Measurements from ENCODE around the gene CDK18. TPM values are rescaled to one million over a fixed set of nuclear protein-coding genes. Genes with fewer than 3 reads are reported as not detected.

Gene CDK18
- total RNA-seq, 1 donor from 2014 or later: 179 TPM

DNA sequence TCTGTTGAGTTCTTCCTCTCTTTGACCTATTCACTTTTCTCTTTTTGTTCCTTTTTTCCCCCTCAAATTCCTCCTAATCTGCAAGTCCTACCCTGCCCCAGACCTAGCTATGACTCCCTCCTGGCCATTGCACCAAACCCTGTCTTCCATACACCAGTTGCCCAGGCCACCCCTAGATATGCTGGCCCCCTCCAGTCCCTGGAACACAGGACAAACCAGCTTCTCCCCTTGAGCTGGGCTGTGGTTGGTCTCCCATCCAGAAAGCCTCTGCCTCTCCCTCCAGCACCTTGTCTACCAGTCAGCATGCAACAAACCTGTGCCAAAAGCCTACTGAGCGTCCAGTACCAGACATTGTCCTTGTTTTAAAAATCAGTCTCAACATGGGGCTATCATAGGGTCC lies 68.0 kb downstream of the CDK18 start:
- H3K4me1 ChIP-seq: peaks cover 8% of the 10 kb centered on the region
- DNase-seq: no peak
- H3K9me3 ChIP-seq (replicated peaks): no peaks in the 10 kb centered on the region
- TF ChIP-seq, protein P1, sequence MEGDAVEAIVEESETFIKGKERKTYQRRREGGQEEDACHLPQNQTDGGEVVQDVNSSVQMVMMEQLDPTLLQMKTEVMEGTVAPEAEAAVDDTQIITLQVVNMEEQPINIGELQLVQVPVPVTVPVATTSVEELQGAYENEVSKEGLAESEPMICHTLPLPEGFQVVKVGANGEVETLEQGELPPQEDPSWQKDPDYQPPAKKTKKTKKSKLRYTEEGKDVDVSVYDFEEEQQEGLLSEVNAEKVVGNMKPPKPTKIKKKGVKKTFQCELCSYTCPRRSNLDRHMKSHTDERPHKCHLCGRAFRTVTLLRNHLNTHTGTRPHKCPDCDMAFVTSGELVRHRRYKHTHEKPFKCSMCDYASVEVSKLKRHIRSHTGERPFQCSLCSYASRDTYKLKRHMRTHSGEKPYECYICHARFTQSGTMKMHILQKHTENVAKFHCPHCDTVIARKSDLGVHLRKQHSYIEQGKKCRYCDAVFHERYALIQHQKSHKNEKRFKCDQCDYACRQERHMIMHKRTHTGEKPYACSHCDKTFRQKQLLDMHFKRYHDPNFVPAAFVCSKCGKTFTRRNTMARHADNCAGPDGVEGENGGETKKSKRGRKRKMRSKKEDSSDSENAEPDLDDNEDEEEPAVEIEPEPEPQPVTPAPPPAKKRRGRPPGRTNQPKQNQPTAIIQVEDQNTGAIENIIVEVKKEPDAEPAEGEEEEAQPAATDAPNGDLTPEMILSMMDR (IDR thresholded peaks at IDR 0.05; ENCODE audit: borderline replicate concordance): no peak
- intact Hi-C loops (cut with micrococcal nuclease): no loop called here
- peaks cover 44% of the 10 kb centered on the region for H3K27me3 ChIP-seq (ENCODE audit: low read depth)
- no peaks in the 10 kb centered on the region for H3K36me3 ChIP-seq
- H3K27ac ChIP-seq (replicated peaks): no peak overlapping the region
- no peak overlapping the region for H3K4me3 ChIP-seq

DNA sequence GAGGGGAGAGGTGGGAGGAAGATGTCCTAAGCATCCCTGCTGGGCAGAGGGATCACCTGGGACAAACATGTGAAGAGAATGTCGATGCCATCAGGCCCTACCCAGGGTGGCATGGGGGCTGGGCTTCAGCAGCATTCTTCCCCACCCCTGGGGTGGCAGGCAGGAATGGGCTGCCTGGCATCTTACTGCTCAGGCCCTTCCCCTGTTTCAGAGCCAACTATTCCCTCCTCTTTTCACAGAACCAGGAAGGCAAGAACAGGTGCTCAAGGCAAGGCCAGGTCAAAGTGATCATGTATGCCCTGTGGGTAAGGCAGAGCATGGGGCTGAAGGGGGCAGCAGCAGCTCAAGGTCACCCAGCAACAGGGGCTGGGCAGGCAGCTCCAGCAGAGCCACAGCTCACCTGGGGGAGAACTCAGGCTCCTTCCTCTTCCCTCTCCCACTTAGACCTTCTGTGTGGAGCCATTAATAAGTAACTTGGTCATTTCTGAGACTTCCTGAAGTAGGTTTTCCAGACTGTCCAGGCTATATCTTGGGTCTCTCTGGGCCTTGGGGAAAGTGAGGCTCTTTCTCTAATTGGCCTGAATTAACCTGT lies 70.9 kb downstream of the CDK18 start:
- no peak overlapping the region for H3K4me3 ChIP-seq
- TF ChIP-seq, protein P1 (IDR thresholded peaks at IDR 0.05; ENCODE audit: borderline replicate concordance): no peak
- no peaks in the 10 kb centered on the region for H3K9me3 ChIP-seq (replicated peaks)
- intact Hi-C loops (cut with micrococcal nuclease): no loop called here
- no peaks in the 10 kb centered on the region for H3K4me1 ChIP-seq
- peaks cover 42% of the 10 kb centered on the region for H3K27me3 ChIP-seq (ENCODE audit: low read depth)
- H3K27ac ChIP-seq (replicated peaks): no peak overlapping the region
- H3K36me3 ChIP-seq: no peaks in the 10 kb centered on the region
- no peak for DNase-seq

DNA sequence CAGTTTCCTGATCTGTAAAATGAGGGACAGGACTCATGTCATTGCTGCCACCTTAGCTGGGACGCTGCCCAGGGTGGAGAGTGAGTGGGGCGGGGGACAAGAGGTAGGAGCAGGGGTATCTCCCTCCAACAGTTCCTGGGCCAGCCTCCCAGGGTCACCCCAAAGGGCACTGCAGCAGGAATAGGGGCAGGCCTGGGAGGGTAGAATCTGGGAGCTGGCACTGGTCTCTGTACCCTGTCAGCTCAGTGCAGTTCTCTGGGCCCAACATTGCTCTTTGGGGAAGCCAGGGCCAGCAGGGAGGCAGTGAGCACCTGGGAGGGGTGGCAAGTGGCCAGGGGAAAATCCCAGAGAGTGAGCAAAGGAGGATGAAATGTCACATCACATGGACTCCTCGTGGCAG lies 71.5 kb downstream of the CDK18 start:
- Histone ChIP-seq H3K9me3 (replicated peaks) (no peaks in the 10 kb centered on the region), H3K36me3 (no peaks in the 10 kb centered on the region), H3K27ac (replicated peaks) (no peak overlapping the region), H3K4me3 (no peak overlapping the region), H3K27me3 (ENCODE audit: low read depth) (peaks cover 45% of the 10 kb centered on the region), H3K4me1 (no peaks in the 10 kb centered on the region)
- no peak for DNase-seq
- TF ChIP-seq, protein P1 (IDR thresholded peaks at IDR 0.05; ENCODE audit: borderline replicate concordance): no peak
- intact Hi-C loops (cut with micrococcal nuclease): no loop called here

DNA sequence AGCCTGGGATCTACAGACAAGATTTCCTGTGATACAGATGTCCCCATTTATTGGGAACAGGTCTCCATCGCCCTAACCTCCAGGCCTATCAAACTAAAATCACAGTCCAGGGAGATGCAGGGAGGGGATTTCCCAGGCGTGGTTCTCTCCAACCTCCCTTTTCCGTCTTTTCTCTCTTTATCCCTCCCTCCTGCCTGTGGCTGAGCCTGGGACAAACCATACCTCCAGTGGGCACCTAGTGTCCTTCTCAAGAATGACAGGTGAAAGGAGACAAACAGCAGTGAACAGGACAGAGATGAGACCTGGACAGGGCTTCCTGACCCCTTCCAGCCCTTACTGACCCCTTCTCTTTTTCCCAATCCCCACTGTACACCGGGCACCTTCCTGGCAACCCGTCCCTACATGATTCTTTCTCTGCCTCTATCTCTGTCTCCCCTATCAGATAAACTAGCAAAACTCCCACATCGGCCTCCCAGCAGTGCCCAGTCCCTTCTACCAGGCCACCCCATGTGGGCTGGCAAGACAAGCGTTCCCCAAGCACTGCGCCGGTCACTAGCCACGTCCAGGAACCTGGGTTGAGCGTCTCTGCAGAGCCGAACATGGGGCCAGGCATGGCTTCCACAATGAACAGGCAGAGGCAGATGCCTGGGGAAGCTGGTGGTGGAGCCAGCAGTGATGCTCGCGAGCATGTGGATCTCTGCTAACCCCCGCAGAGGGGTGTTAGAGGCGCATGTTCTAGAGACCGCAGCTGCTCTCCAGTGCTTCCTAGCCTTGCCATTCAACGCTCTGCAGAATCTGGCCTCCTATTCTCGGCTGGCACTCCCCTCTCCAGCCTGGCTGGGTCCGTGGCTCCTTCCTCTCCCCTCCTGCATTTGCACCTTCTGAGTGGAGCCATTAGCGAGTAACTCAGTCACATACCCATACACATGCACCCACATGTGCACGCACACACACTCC lies 72.6 kb downstream of the CDK18 start:
- Histone ChIP-seq H3K27me3 (ENCODE audit: low read depth) (peaks cover 48% of the 10 kb centered on the region), H3K9me3 (replicated peaks) (no peaks in the 10 kb centered on the region), H3K27ac (replicated peaks) (no peak overlapping the region), H3K36me3 (no peaks in the 10 kb centered on the region), H3K4me1 (peaks cover 2% of the 10 kb centered on the region), H3K4me3 (no peak overlapping the region)
- no peak for DNase-seq
- intact Hi-C loops (cut with micrococcal nuclease): no loop called here
- TF ChIP-seq, protein P1 (IDR thresholded peaks at IDR 0.05; ENCODE audit: borderline replicate concordance): no peak

DNA sequence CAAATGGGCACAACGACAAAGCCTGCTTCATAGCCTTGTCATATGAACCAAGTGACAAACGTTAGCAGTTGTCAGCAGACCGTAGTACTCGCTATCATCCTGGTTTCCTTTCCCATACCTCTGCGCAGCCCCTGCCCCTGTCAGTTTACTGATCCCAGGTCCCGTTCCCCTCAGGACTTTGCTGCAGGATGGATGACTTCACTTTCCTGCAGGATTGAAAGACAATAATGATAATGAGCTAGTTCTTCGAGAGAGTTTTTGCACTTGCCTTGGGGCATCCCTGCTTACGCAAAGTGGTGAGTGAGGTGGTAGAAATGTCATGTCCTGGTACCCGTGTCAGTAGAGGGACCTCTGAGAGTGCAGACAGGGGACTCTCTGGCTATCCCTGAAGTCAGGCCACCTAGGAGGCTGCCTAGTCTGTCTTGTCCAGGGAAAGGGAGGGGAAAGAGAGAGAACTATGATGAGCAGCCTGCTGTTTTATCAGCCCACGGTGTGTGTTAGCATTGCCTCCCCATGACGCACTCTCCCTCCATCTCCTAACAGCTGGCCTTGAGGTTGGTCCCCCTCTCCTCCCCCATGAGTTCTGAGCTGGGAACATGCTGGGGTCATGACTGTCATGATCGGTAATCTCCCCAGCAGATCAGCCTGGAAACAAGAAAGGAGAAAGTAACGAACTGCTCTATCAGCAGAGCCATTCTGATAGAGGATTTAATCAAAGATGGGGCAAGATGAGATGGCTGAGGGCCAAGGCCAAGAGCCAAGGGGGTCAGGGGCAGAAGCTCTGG lies 73.6 kb downstream of the CDK18 start:
- TF ChIP-seq, protein P1 (IDR thresholded peaks at IDR 0.05; ENCODE audit: borderline replicate concordance): no peak
- Histone ChIP-seq H3K4me1 (peaks cover 12% of the 10 kb centered on the region), H3K9me3 (replicated peaks) (no peaks in the 10 kb centered on the region)

More for the DNA sequence above, 73.6 kb downstream of the CDK18 start:
- Histone ChIP-seq H3K36me3 (no peaks in the 10 kb centered on the region), H3K27ac (replicated peaks) (no peak overlapping the region), H3K27me3 (ENCODE audit: low read depth) (peaks cover 48% of the 10 kb centered on the region), H3K4me3 (no peak overlapping the region)
- no peak for DNase-seq
- intact Hi-C loops (cut with micrococcal nuclease): no loop called here
